ENCODE results near the gene ATP8A2.
"Not testable (repeated sequence)": the region's sequence is repeated elsewhere in the genome, so short reads cannot be mapped to it uniquely, and the experiment has no call there.

Gene ATP8A2

DNA sequence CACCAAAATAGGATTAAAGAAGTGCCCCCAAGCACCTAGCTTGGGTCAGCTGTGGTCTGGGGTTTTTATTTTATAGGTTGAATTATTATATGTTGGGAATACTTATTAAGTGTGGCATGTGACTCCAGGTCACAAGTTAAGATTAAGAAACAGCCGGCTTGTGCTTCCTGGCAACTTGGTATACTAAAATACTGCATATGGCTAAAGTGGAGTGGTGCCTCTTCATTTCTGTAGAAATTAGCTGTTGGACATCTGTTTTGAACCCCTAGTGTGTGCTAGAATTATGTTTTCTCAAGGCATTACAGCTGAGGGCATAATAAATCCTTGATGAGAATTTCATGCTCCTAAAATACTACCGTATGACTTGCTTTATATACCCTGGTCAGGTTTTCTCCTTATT is 393.5 kb downstream of the ATP8A2 start:
- DNase-seq (ENCODE audit: low read depth in 2 of 2), result no peak

- no peak for DNase-seq (ENCODE audit: low read depth in 2 of 2)
These were observed 394.8 kb downstream of the ATP8A2 start for GRCh38 chr13:25766576-25766975.

DNA sequence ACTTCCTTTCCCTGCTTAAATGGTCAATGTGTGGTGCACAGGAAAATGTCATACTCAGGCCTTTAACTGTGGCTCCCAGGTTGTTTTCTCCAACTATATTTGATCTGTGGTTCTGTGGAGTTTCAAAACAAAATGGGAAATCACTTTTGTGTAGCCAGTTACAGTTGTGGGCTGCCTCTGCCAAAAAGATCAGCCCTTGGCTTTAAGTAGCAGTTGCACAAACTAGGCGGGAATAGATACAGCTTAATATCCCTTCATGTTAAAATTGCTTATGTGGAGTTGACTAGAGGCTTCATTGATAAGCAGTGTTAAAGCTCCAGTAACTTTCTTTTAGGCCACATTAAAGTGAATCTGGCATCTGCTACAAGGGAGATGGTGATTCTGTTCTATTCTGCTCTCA is 395.2 kb downstream of the ATP8A2 start:
- DNase-seq (ENCODE audit: low read depth in 2 of 2), result no peak

DNA sequence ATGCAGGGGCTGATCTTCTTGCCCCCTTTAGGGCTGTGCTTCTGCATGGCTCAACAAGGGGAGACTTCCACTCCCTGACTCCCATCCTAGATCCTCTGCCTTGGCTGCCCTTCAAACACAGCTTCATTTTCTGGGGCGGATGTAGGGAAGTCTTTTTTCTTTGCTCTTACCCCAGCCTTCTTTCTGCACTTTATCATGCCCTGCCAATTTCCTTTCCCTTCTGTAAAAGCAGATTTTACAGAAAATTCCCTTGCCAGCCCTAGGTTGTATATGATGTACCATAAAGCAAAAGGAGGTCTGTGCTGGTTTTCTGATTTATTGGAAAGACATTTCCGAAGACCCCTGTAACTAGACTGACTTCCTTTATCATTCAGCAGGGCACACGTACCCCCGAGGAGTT is 396.6 kb downstream of the ATP8A2 start:
- DNase-seq (ENCODE audit: low read depth in 2 of 2), result no peak

DNA sequence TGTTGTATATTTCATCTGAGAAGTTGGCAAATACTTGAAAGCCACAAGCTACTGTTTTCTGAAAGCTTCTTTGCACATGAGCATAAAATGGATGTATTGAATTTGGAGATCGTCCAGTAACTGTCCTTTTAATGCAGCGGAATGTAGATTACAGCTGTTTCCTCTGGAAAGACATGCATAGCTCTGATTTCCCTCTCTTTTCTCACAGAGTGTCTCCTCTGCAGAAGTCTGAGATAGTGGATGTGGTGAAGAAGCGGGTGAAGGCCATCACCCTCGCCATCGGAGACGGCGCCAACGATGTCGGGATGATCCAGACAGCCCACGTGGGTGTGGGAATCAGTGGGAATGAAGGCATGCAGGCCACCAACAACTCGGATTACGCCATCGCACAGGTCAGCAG is 397.1 kb downstream of the ATP8A2 start:
- no peak for DNase-seq (ENCODE audit: low read depth in 2 of 2)

DNA sequence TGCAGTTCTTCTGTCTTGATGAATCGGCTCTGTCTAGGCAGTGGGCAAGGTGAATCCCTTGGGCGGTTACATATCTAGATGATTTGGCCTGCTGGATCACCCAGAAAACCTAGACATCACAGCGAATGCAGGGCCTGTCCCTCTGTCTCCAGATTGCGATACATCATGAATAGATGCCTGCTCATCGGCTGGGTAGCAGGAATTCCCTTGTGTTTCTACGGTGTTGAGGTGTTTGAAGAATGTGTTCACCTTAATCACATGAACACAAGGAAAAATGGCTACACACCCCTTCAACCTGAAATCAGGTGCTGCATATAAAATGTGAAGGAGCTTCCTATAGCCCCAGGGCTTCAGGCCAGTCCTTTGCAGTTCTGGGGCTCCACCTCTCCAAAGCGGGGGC is 398.8 kb downstream of the ATP8A2 start:
- DNase-seq (ENCODE audit: low read depth in 2 of 2), result no peak

DNA sequence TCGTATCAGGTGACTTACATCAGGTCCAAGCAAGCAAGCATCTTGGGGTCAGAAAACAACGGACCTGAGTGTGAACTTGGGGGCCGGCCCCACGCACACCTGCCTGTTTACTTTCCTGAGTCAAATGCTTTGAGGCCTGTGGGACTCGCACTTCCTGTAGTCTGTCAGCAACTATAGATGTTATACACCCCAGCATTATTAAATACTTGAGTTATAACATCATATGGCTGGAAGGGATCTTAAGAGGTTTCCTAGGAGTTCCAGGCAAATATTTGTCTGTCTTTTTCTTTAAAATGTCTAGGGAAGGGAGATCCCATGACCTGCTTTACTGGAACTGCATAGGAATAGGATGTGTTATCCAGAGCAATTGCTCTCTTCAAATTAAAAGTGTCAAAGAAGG is 399.4 kb downstream of the ATP8A2 start:
- DNase-seq (ENCODE audit: low read depth in 2 of 2), result no peak

DNA sequence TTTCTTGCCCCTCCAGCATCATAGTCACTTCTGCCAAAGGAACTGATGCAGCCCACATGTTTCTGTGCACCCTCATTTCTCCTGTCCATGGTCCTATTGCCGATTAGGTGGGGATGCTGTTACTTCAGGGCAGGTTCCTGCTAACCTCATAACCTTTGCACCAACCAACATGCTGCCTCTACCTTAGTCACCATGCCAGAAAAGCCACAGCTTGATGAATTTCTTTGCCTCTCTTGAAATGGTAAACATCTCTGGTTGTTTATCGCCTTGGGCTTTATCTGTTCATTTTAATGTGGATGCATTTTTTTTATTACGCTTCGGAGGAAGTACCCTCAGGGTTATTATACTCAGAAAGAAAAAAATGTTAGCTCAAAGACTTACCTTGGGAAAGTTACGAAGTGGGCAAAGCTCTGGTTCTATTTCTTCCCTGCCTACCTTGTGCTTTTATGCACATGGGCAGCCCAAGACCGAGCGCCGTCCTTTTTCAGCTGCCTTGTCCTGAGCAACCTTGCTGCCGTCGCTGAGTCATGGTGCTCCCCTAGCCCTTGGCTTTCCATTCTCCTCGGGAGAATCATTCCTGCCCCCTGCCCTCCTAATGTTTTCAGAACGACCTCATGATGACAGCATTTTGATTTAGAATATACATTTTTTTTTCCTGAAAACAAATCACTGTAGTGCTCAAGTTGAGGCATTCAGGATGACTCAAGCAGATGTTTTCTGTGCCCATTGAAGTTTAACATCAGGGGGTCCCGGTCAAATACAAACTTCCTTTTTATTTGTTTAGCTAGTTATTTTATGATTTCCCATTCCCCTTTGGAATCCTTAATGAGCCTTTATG is 400.1 kb downstream of the ATP8A2 start:
- no peak for DNase-seq (ENCODE audit: low read depth in 2 of 2)

DNA sequence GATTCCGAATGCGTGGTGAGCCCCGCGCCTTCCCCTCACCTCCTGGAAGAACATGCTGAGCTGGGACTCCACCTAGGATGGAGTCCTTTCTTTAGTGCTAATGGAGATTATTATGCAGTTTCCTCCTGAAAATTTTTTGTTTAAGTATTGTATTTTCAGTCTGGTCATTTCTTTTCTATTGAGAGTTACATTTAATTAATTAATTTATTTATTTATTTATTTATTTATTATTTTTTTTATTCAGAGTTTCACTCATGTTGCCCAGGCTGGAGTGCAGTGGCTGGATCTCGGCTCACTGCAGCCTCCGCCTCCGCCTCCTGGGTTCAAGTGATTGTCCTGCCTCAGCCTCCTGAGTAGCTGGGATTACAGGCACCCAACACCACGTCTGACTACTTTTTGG is 400.8 kb downstream of the ATP8A2 start:
- DNase-seq (ENCODE audit: low read depth in 2 of 2), result not testable (repeated sequence)

DNA sequence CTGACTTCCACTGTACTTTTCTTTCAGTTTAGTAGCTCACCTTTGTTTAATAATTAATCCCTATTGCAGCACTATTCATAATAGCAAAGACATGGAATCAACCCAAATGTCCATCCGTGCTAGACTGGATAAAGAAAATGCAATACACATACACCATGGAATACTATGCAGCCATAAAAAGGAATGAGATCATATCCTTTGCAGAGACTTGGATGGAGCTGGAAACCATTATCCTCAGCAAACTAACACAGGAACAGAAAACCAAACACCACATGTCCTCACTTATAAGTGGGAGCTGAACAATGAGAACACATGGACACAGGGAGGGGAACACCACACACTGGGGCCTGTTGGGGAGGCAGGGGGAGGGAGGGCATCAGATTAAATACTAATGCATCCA is 402.3 kb downstream of the ATP8A2 start:
- not testable (repeated sequence) for DNase-seq (ENCODE audit: low read depth in 2 of 2)

GRCh38 chr13:25775275-25775674 is 403.5 kb downstream of the ATP8A2 start:
- no peak for DNase-seq (ENCODE audit: low read depth in 2 of 2)

DNA sequence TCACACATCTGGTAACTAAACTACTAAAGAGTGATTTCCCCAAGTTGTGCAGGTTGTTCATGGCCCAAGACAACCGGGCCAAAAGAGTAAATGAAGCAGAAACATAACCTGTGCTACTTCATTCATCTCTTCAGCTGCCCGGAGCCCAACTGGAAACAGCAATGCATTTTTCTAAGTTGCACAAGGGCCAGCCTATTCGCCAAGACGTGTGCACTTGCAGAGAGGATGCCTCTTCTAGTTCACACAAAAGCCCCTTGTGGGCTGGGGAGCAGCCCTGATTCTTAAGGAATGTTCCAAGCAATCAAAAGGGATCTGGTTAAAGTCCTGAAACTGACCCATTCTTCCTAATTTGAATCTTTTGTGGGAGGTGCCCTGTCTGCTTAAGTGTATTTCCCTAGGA is 404.2 kb downstream of the ATP8A2 start:
- no peak for DNase-seq (ENCODE audit: low read depth in 2 of 2)

GRCh38 chr13:25776722-25777121 is 404.9 kb downstream of the ATP8A2 start:
- DNase-seq (ENCODE audit: low read depth in 2 of 2), result no peak

DNA sequence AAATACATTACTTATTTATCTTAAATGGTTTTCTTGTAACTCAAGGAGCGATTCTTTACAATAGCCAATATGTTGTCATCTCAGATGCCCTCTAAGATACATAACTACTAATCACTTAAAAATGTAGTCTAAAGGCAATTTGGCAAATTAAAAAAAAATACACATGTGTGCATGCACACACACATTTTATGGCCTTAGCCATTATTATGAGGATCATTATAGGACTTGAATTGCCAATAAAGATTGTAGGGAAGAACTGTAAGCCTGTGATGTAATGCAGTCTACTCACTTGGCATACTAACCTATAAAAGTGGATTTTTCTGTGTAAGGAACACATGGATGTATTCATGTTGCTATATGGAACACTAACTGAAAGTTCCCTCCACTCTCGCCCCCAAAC is 405.7 kb downstream of the ATP8A2 start:
- DNase-seq (ENCODE audit: low read depth in 2 of 2), result no peak

DNA sequence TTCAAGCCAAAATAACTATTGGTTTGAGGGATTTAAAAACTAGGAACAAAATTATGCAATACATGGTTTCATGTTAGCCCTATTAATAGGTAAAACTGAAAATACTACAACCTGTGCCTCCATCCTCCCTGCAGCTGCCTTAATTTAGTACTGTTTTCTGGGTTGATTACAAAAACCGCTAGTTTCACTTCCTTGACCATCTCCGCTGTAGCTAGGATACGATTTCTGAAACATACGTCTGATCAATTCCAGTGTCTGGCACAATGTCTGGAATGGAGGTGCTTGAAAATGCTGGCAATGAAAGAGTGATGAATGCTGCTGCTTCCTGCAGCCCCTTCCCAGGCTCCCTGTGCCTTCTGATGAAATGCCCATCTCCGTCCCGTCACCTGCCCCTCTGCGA is 406.6 kb downstream of the ATP8A2 start:
- DNase-seq (ENCODE audit: low read depth in 2 of 2), result no peak

GRCh38 chr13:25778808-25779305 is 407.1 kb downstream of the ATP8A2 start:
- no peak for DNase-seq (ENCODE audit: low read depth in 2 of 2)

GRCh38 chr13:25783076-25783475 is 411.3 kb downstream of the ATP8A2 start:
- DNase-seq (ENCODE audit: low read depth in 2 of 2), result no peak

DNA sequence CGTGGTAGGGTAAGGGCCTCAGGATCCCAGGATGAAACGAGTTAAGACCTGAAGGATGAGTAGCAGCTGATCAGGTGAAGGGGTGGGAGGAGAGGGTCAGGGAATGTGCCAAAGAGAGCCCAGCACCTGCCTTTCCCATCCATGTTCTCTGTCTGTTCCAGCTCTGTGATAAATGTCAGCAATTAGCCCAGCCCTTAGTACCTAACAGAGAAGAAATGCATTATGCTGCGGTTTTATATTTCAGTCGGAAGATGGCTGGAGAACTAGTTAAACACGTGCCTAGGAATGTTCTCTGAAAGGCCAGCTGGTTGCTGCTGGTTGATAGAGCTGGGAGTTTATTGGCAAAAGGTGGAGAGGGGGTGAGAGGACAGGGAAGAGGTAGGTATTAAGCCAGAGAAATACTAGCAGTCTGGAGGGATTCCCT is 411.8 kb downstream of the ATP8A2 start:
- DNase-seq (ENCODE audit: low read depth in 2 of 2), result no peak

DNA sequence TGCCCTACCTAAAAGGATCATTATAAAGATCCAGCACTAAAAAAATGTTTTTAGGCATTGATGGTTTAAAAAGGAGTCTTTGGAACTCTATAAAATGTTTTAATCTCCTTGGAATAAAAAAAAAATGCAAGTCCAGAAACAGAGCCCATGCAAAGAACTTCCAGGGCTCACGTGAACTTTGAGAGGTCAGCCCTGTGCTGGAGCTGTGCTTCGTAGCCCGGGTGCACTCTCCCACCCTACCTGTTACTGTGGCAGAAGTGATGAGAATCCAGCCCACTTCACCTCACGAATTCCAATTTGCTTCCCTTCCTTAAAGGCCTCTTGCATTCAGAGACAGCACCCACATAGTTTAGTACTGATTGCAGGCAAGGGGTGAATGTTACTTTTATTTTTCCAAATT is 412.3 kb downstream of the ATP8A2 start:
- no peak for DNase-seq (ENCODE audit: low read depth in 2 of 2)

- not testable (repeated sequence) for DNase-seq (ENCODE audit: low read depth in 2 of 2)
These were observed 418.4 kb downstream of the ATP8A2 start for GRCh38 chr13:25790137-25790536.

GRCh38 chr13:25795277-25795676 is 423.5 kb downstream of the ATP8A2 start:
- DNase-seq (ENCODE audit: low read depth in 2 of 2), result no peak

DNA sequence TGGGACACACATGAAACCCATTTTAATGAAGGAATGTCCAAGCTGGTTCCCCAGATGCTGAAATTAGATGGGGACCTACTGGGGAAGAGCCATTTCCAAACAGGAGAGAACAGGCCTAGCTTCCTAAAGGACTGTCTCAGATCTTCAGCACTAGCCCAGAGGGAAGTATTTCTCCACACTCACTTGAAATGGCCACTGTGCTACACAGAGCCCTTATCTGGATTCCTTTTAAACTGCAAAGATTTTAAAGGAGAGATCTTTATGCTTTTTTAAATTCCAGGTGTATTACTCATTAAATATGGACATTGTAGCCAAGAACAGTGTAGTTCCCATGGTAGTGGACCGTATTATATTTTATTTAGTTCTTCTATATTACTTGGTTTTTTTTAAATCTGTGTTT is 424.7 kb downstream of the ATP8A2 start:
- no peak for DNase-seq (ENCODE audit: low read depth in 2 of 2)

DNA sequence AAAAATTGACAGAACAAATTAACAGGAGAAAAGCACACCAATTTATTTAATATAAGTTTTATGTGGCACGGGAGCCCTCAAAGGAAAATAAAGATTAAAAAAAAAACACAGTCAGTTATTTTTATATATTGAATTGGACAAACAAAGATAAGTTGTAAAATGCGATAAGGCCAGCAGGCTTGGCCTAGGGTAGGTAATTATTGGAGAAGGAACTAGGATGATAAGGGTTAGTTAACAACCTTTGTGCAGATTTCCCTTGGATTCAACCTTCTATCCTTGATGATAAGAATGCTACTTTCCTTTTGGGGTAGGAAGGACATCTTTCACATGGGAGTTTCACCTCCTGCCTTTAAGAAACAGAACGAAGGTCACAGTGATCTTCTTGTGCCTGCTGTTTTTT is 427.2 kb downstream of the ATP8A2 start:
- no peak for DNase-seq (ENCODE audit: low read depth in 2 of 2)

- no peak for DNase-seq (ENCODE audit: low read depth in 2 of 2)
These were observed 428.7 kb downstream of the ATP8A2 start for GRCh38 chr13:25800523-25800922.

Measured in stimulated activated CD8-positive, alpha-beta memory T cell treated with anti-CD3 and anti-CD28 coated beads, Interleukin-15, amount 100 ng/mL, for 4 hours (primary cell).